K562 (cell line): ENCODE measurements around the gene NEURL4. TPM values are rescaled to one million over a fixed set of nuclear protein-coding genes. Genes with fewer than 3 reads are reported as not detected.
A peak's percentile ranks its signal among the peaks of the same experiment; 100 is the strongest.

Experiments
- BCOR ChIP-seq: fragments of 450-650 bp; IDR thresholded peaks from 2 replicates; pipeline ENCODE4 v1.6.1; 2016
- EWSR1 ChIP-seq: fragments of 450-650 bp; IDR thresholded peaks from 2 replicates; pipeline ENCODE4 v1.6.1; 2018; ENCODE audit warnings: borderline replicate concordance, mild to moderate bottlenecking, low read depth, moderate library complexity; ENCODE audit not compliant: partially characterized antibody
- KLF13 ChIP-seq: fragments of 450-650 bp; IDR thresholded peaks from 2 replicates; pipeline ENCODE4 v1.6.1; 2016; ENCODE audit warnings: missing genetic modification characterization, low read depth, mild to moderate bottlenecking, missing compliant biosample characterization, moderate library complexity, borderline replicate concordance
- ZNF280B ChIP-seq: fragments of 250-450 bp; sonication (Bioruptor Pico); IDR thresholded peaks from 2 replicates; pipeline ENCODE4 v1.5.1; 2021; ENCODE audit warnings: mild to moderate bottlenecking
- ZNF316 ChIP-seq: fragments of 450-650 bp; IDR thresholded peaks from 2 replicates; pipeline ENCODE4 v1.6.1; 2016
- ZNF324 ChIP-seq: fragments of 250-450 bp; sonication (Bioruptor Pico); IDR thresholded peaks from 2 replicates; pipeline ENCODE4 v1.4.0; 2020; ENCODE audit warnings: mild to moderate bottlenecking
- polyA plus RNA-seq, 8 experiments: library from polyadenylated mRNA; depleted of rRNA in 4 of 8; stranded (reverse) in 5 of 8; unstranded in 3 of 8; fragments of >200 nt; fragmentation: Nextera tagmentation in 2 of 8; fragmentation: Illumina TruSeq in 1 of 8; extraction: Ambion mirVana in 2 of 8; extraction: Trizol in 1 of 8; gene quantifications; 2 replicates each; pipeline versions ENCODE4 v1.2.1 to v1.2.3, GENCODE V29; 2011 to 2014; ENCODE audit warnings: inconsistent platforms in 1 of 8, missing spikeins in 1 of 8
- total RNA-seq, 7 experiments: library from RNA; depleted of rRNA in 6 of 7; stranded (reverse); fragments of >200 nt in 6 of 7; fragmentation: Illumina TruSeq in 2 of 7; extraction: Trizol in 2 of 7; gene quantifications; 2 replicates each; pipeline versions ENCODE4 v1.2.1 to v1.2.3, GENCODE V29; 2011 to 2021; ENCODE audit warnings: low replicate concordance in 1 of 7
- TF ChIP-seq, protein P1 (sequence below): IDR thresholded peaks from 2 replicates; pipeline ENCODE4 v1.6.1; 2011; ENCODE audit warnings: borderline replicate concordance, low read depth, mild to moderate bottlenecking, moderate library complexity, low read length; ENCODE audit not compliant: insufficient read depth, poor library complexity, severe bottlenecking
- TF ChIP-seq, protein P2 (sequence below): fragments of 450-650 bp; IDR thresholded peaks from 2 replicates; pipeline ENCODE4 v1.6.1; 2016; ENCODE audit warnings: mild to moderate bottlenecking, moderate library complexity

NEURL4 gene
- total and polyA plus RNA-seq, 9 of the 15 experiments (the other 6 are each of a cell fraction or from before 2014, with no cell fraction given) = 0.08 to 37.4 (median 11.5) TPM

DNA sequence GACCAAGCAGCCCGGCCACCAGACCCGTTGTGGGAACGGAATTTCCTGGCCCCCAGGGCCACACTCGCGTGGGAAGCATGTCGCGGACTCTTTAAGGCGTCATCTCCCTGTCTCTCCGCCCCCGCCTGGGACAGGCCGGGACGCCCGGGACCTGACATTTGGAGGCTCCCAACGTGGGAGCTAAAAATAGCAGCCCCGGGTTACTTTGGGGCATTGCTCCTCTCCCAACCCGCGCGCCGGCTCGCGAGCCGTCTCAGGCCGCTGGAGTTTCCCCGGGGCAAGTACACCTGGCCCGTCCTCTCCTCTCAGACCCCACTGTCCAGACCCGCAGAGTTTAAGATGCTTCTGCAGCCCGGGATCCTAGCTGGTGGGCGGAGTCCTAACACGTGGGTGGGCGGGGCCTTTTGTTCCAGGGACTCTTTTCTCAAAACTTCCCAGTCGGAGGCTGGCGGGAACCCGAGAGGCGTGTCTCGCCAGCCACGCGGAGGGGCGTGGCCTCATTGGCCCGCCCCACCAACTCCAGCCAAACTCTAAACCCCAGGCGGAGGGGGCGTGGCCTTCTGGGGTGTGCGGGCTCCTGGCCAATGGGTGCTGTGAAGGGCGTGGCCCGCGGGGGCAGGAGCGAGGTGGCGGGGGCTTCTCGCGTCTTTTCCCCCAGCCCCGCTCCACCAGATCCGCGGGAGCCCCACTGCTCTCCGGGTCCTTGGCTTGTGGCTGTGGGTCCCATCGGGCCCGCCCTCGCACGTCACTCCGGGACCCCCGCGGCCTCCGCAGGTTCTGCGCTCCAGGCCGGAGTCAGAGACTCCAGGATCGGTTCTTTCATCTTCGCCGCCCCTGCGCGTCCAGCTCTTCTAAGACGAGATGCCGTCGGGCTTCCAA, 47.8 kb downstream of the NEURL4 start, which contains the start of gene SLC2A4 (continued):
- TF ChIP-seq BCOR (no peak), KLF13 (tag) (peak; percentile 74; the same call in 1 of the 2 replicates), ZNF316 (no peak), ZNF324 (CRISPR knock-in tag) (no peak), EWSR1 (no peak), ZNF280B (CRISPR knock-in tag) (no peak)
- TF ChIP-seq, protein P1, sequence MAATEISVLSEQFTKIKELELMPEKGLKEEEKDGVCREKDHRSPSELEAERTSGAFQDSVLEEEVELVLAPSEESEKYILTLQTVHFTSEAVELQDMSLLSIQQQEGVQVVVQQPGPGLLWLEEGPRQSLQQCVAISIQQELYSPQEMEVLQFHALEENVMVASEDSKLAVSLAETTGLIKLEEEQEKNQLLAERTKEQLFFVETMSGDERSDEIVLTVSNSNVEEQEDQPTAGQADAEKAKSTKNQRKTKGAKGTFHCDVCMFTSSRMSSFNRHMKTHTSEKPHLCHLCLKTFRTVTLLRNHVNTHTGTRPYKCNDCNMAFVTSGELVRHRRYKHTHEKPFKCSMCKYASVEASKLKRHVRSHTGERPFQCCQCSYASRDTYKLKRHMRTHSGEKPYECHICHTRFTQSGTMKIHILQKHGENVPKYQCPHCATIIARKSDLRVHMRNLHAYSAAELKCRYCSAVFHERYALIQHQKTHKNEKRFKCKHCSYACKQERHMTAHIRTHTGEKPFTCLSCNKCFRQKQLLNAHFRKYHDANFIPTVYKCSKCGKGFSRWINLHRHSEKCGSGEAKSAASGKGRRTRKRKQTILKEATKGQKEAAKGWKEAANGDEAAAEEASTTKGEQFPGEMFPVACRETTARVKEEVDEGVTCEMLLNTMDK = no peak
- TF ChIP-seq, protein P2, sequence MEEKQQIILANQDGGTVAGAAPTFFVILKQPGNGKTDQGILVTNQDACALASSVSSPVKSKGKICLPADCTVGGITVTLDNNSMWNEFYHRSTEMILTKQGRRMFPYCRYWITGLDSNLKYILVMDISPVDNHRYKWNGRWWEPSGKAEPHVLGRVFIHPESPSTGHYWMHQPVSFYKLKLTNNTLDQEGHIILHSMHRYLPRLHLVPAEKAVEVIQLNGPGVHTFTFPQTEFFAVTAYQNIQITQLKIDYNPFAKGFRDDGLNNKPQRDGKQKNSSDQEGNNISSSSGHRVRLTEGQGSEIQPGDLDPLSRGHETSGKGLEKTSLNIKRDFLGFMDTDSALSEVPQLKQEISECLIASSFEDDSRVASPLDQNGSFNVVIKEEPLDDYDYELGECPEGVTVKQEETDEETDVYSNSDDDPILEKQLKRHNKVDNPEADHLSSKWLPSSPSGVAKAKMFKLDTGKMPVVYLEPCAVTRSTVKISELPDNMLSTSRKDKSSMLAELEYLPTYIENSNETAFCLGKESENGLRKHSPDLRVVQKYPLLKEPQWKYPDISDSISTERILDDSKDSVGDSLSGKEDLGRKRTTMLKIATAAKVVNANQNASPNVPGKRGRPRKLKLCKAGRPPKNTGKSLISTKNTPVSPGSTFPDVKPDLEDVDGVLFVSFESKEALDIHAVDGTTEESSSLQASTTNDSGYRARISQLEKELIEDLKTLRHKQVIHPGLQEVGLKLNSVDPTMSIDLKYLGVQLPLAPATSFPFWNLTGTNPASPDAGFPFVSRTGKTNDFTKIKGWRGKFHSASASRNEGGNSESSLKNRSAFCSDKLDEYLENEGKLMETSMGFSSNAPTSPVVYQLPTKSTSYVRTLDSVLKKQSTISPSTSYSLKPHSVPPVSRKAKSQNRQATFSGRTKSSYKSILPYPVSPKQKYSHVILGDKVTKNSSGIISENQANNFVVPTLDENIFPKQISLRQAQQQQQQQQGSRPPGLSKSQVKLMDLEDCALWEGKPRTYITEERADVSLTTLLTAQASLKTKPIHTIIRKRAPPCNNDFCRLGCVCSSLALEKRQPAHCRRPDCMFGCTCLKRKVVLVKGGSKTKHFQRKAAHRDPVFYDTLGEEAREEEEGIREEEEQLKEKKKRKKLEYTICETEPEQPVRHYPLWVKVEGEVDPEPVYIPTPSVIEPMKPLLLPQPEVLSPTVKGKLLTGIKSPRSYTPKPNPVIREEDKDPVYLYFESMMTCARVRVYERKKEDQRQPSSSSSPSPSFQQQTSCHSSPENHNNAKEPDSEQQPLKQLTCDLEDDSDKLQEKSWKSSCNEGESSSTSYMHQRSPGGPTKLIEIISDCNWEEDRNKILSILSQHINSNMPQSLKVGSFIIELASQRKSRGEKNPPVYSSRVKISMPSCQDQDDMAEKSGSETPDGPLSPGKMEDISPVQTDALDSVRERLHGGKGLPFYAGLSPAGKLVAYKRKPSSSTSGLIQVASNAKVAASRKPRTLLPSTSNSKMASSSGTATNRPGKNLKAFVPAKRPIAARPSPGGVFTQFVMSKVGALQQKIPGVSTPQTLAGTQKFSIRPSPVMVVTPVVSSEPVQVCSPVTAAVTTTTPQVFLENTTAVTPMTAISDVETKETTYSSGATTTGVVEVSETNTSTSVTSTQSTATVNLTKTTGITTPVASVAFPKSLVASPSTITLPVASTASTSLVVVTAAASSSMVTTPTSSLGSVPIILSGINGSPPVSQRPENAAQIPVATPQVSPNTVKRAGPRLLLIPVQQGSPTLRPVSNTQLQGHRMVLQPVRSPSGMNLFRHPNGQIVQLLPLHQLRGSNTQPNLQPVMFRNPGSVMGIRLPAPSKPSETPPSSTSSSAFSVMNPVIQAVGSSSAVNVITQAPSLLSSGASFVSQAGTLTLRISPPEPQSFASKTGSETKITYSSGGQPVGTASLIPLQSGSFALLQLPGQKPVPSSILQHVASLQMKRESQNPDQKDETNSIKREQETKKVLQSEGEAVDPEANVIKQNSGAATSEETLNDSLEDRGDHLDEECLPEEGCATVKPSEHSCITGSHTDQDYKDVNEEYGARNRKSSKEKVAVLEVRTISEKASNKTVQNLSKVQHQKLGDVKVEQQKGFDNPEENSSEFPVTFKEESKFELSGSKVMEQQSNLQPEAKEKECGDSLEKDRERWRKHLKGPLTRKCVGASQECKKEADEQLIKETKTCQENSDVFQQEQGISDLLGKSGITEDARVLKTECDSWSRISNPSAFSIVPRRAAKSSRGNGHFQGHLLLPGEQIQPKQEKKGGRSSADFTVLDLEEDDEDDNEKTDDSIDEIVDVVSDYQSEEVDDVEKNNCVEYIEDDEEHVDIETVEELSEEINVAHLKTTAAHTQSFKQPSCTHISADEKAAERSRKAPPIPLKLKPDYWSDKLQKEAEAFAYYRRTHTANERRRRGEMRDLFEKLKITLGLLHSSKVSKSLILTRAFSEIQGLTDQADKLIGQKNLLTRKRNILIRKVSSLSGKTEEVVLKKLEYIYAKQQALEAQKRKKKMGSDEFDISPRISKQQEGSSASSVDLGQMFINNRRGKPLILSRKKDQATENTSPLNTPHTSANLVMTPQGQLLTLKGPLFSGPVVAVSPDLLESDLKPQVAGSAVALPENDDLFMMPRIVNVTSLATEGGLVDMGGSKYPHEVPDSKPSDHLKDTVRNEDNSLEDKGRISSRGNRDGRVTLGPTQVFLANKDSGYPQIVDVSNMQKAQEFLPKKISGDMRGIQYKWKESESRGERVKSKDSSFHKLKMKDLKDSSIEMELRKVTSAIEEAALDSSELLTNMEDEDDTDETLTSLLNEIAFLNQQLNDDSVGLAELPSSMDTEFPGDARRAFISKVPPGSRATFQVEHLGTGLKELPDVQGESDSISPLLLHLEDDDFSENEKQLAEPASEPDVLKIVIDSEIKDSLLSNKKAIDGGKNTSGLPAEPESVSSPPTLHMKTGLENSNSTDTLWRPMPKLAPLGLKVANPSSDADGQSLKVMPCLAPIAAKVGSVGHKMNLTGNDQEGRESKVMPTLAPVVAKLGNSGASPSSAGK = 0 out of 2 replicates have a peak, but pooled peaks have one; percentile 47
